GM21367 (cell line): ENCODE data around the gene TSSK6.
"Not testable (repeated sequence)": the region's sequence is repeated elsewhere in the genome, so short reads cannot be mapped to it uniquely, and the experiment has no call there.

Source experiments
- ATAC-seq: cut with Tn5 transposase; IDR thresholded peaks from one replicate; pipeline ENCODE4 v1.9.1; 2021; ENCODE audit not compliant: unreplicated experiment

The TSSK6 gene

GRCh38 chr19:19488875-19489690 lies 26.3 kb downstream of the TSSK6 start:
- peak; percentile 45 for ATAC-seq

DNA sequence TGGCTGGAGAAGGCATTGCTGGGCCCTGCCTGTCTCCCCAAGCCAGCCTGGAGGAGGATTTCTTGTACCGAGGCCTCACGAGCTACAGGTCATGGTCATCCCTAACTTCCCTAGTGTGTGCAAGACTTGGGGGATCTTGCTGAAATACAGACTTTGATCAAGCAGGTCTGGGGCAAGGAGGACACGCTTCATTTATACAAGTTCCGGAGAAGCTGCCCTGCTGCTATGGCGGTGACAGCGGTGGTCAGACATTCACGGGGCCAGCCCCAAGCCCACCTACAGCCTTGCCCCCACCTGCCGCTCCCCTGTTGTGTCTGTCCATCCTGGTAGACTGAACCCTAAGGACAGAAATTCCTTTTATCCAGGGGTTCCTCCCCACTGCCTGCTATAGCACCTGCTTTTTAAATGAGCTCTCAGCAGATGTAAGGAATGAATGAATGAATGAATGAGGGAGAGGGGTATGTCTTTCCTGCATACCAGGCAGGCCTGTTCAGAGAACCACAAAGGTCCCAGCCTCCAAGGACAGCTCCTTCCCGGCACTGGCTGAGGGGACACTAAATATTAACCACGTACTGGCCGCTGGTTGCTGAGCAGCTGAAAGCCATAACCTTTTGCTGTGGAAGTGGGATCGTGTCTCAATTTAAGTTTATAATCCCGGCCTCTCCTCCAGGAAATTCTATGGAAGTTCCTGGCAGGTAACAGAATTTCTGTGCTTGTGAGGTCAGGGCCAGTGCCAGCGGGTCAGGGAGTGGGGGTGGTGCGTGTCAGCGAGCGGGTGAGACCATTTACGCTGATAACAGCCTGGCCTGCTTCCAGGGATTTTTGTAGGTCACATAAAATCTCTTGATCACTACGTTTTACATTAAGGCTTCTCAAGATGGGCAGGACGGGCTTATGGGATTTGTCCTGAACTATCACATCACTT lies 27.1 kb downstream of the TSSK6 start:
- ATAC-seq = no peak

GRCh38 chr19:19487077-19487949 lies 28.0 kb downstream of the TSSK6 start:
- no peak for ATAC-seq

GRCh38 chr19:19486343-19487076 lies 28.8 kb downstream of the TSSK6 start:
- no peak for ATAC-seq

DNA sequence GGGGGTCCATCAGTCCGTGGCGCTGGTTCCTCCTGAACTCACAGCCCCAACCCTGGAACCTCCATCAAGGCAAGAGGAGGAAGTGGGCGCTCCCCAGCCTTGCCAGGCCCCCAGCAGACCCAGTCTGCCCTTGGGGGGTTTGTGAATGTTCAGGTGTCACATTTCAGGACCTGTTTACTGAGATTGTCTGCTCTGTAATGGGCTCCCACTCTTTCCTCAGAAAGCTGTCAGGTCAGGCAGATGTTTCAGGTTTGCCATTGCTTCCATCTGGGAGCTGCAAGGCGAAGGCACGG lies 29.4 kb downstream of the TSSK6 start:
- ATAC-seq = no peak

GRCh38 chr19:19485161-19485997 lies 30.0 kb downstream of the TSSK6 start:
- no peak for ATAC-seq

GRCh38 chr19:19482809-19483596 lies 32.3 kb downstream of the TSSK6 start:
- ATAC-seq = no peak

DNA sequence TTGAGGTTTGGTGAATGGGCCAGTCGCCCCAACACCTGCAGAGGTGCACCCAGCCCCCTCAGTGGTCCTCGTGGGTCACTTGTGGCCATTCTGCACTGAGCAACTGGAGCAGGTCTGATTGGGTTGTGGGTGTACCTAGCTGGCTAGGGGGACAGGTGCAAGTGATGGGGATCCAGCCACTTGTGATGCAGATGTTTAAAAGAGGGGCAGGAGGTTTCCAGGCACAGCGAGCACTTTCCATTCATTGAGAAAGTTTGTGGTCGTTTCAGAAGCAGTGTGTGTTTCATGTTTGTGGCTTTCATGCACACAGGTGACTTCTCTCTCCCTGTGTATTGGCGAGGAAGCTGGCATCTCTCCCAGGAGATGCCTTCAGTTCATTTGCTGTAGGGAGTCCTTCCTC lies 34.7 kb downstream of the TSSK6 start:
- ATAC-seq = no peak

DNA sequence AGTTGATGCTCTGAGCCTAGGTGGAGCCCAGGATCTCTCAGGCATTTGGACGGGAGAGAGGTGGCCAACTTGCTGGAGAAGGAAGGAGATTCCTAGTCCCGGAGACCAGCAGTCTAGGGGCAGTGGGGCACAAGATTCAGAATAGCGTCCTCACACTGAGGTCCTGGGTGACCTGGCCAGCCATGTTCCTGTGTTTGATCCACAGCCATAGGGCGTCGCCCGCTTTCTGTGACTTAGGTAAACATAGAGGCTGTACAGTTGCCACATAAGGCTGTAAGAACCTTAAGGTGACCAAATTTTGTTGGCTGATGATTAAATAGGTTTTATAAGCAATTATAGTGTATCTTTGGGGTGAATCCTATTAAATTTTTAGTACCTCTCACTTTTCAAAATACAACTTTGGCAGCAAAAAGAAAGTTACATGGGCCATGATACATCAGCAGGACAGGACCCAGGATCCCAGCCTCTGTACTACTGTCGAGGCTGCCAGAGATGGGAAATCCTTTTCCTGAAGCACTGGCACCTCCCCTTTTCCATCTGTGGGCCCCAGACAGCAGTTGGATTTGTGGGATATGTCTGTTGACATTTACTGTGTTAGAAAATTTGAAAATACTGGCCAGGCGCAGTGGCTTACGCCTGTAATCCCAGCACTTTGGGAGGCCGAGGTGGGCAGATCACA lies 37.5 kb downstream of the TSSK6 start:
- no peak for ATAC-seq

DNA sequence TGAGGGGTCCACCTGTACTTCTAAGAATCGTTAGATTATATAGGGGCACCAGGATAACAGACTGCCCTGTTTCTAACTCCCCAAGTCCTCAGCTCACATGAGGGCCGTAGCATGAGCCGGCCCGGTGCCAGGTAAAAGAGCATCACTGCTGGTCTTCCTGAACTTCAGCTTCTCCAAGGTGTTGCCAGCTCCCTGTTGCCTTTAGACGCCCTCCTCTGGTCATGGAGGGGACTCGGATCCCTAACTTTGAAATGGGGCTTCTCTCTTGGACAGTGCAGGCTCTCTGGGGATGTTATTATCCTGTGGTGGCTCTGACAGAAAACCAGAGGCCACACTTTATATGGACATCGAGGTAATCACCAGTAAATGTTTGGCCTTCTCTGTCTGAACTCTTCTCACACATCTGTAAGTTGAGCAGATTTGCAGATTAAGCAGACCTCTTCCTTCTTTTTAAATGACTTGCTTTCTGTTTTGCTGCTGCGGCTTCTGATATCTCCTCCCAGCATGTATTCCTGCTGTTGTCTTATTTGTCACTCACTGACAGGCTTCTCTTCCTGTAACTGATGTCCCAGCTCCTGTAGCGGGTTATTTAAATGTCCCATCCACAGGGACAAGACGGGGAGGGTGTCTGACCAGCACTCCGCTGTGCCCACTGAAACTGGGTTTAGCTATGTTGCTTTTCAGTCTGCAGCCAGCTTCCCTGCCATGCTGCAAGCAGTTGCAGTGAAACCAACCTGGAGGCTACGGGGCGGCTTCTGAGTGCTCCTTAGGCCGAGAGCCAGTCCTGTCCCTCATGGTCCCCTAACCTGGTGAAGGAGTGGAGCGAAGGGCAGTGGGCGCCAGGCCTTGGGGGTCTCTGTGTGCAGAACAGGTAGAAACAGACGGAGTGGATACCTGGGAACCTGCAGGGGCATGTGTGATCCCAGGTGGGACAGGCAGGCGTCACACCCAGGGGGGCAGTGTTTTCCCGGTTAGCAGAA lies 39.2 kb downstream of the TSSK6 start:
- ATAC-seq = no peak

- ATAC-seq = no peak
Observed at GRCh38 chr19:19475015-19475765, 40.2 kb downstream of the TSSK6 start.

DNA sequence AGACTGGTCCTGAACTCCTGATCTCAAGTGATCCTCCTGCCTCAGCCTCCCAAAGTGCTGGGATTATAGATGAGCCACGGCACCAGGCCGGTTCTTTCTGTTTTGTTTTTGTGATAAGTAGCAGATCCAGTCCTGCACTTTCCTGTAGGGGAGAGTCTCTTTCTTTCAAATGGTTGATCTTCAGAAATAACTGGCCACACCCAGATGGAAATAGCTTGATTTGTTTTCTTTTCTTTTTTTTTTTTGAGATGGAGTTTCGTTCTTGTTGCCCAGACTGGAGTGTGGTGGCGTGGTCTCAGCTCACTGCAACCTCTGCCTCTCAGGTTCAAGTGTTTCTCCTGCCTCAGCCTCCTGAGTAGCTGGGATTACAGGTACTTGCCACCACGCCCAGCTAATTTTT lies 43.2 kb downstream of the TSSK6 start:
- ATAC-seq = not testable (repeated sequence)

- ATAC-seq = no peak
Observed at GRCh38 chr19:19471682-19472081, 43.7 kb downstream of the TSSK6 start.

- ATAC-seq = no peak
Observed at GRCh38 chr19:19470579-19470978, 44.8 kb downstream of the TSSK6 start.

DNA sequence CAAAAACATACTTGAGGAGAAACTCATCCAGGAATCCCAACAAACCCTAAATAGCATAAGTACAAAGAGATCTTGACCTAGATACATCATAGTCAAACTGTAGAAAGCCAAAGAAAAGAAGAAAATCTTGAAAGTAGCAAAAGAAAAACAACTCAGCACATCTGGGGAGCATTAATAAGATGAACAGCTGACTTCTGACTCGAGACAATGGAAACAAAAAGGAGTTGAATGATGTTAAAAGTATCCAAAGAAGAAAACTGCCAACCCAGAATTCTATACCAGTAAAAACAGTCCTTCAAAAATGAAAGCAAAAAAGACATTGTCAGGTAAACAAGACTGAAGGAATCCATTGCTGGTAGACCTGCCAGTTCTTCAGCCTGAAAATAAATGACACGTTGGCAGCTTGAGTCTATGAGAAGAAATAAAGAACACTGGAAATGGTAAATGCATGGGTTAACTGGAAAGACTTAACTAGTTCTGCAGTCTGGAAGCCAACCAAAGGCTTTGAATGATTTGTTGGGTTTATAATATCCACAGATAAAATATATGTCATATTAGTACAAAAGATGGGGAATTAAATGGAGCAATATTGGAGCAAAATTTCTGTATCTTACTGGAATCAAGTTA lies 46.8 kb downstream of the TSSK6 start:
- ATAC-seq = no peak

- ATAC-seq = no peak
Observed at GRCh38 chr19:19466201-19466600, 49.1 kb downstream of the TSSK6 start.
